SK-N-MC (cell line): Measurements from ENCODE around the gene CCK.

ENCODE experiments used
- EZH2 ChIP-seq: fragments of 200-600 bp; sonication (generic); IDR thresholded peaks from one replicate; pipeline ENCODE4 v1.6.1; 2017; ENCODE audit warnings: antibody characterized with exemption
- FOXP2 ChIP-seq: optimal IDR thresholded peaks from 2 replicates; pipeline ENCODE3; 2011; ENCODE audit warnings: mild to moderate bottlenecking, moderate library complexity; ENCODE audit not compliant: insufficient read depth; ENCODE audit errors: extremely low read length, control extremely low read depth
- POLR2AphosphoS5 ChIP-seq: IDR thresholded peaks from 2 replicates; pipeline ENCODE4 v1.6.1; 2012; ENCODE audit warnings: mild to moderate bottlenecking, low read depth, low read length, borderline replicate concordance

GRCh38 chr3:42267878-42268277 lies 1.9 kb upstream of the CCK start:
- TF ChIP-seq POLR2AphosphoS5 (no peak), EZH2 (no peak), FOXP2 (no peak)
